Suprapubic skin (tissue), 4 donors: ENCODE data around the gene MPDZ. TPM values are rescaled to one million over a fixed set of nuclear protein-coding genes. Genes with fewer than 3 reads are reported as not detected.

Source experiments
- DNase-seq, 2 donors: peaks; one replicate each; pipeline ENCODE4 v3.0.0-alpha.2; 2019; ENCODE audit warnings: low spot score in 2 of 2
- H3K27ac ChIP-seq: fragments of 200-600 bp; sonication (generic); one replicate; pipeline ENCODE4 v1.5.1; 2019
- H3K27me3 ChIP-seq: fragments of 200-600 bp; sonication (generic); one replicate; pipeline ENCODE4 v1.5.1; 2019
- H3K36me3 ChIP-seq: fragments of 200-600 bp; sonication (generic); one replicate; pipeline ENCODE4 v1.5.1; 2019
- H3K4me1 ChIP-seq: fragments of 200-600 bp; sonication (generic); one replicate; pipeline ENCODE4 v1.5.1; 2019
- H3K4me3 ChIP-seq: fragments of 200-600 bp; sonication (generic); one replicate; pipeline ENCODE4 v1.5.1; 2019; ENCODE audit warnings: mild to moderate bottlenecking
- H3K9me3 ChIP-seq: fragments of 200-600 bp; sonication (generic); one replicate; pipeline ENCODE4 v1.5.1; 2019
- CTCF ChIP-seq, 2 donors: fragments of 200-600 bp in 1 of 2; fragments of 450-650 bp in 1 of 2; sonication (generic) in 1 of 2; IDR thresholded peaks; one replicate each; pipeline ENCODE4 v1.5.1; 2016 to 2019; ENCODE audit warnings: antibody characterized with exemption in 2 of 2, mild to moderate bottlenecking in 1 of 2, moderate library complexity in 1 of 2
- EP300 ChIP-seq: sonication (generic); formaldehyde crosslinking; IDR thresholded peaks from one replicate; pipeline ENCODE4 v1.6.1; 2017; ENCODE audit warnings: antibody characterized with exemption
- POLR2A ChIP-seq, 2 donors: fragments of 450-650 bp; IDR thresholded peaks; one replicate each; pipeline ENCODE4 v1.6.1; 2017; ENCODE audit warnings: antibody characterized with exemption in 2 of 2, mild to moderate bottlenecking in 2 of 2, moderate library complexity in 2 of 2
- POLR2AphosphoS5 ChIP-seq, 3 donors: sonication (generic); formaldehyde crosslinking; IDR thresholded peaks; one replicate each; pipeline ENCODE4 v1.6.1; 2017; ENCODE audit warnings: antibody characterized with exemption in 3 of 3
- WGBS: methylation state at CpG from one replicate; pipeline ENCODE4 v1.1.5; 2018; 5-methylcytosine and 5-hydroxymethylcytosine counted together
- total RNA-seq, 4 donors: library from RNA; depleted of rRNA; stranded (reverse); fragments of >200 nt; gene quantifications; one replicate each; pipeline ENCODE4 v1.1.0, GENCODE V29; 2016

The MPDZ gene
- total RNA-seq, 4 donors from 2014 or later = 4.7 to 13.4 (median 9.2) TPM

GRCh38 chr9:13128266-13128860, 151.1 kb downstream of the MPDZ start:
- 100% methylated on average over 1 of the region's 1 CpG for WGBS
- no peak for DNase-seq
- H3K36me3 ChIP-seq = peaks cover 15% of the 10 kb centered on the region
- no peaks in the 10 kb centered on the region for H3K9me3 ChIP-seq
- TF ChIP-seq POLR2AphosphoS5 (IDR thresholded peaks at IDR 0.05) (no peak), CTCF (IDR thresholded peaks at IDR 0.05) (no peak), POLR2A (IDR thresholded peaks at IDR 0.05) (no peak), EP300 (no peak)
- no peak overlapping the region for H3K27ac ChIP-seq
- H3K27me3 ChIP-seq = no peaks in the 10 kb centered on the region
- H3K4me3 ChIP-seq = no peak overlapping the region
- H3K4me1 ChIP-seq = no peaks in the 10 kb centered on the region

- H3K4me3 ChIP-seq = no peak overlapping the region
- H3K36me3 ChIP-seq = peaks cover 12% of the 10 kb centered on the region
- no peaks in the 10 kb centered on the region for H3K9me3 ChIP-seq
- H3K27ac ChIP-seq = no peak overlapping the region
- WGBS = 73% methylated on average over 3 of the region's 3 CpGs
- DNase-seq = no peak
- no peaks in the 10 kb centered on the region for H3K4me1 ChIP-seq
- H3K27me3 ChIP-seq = no peaks in the 10 kb centered on the region
- TF ChIP-seq POLR2AphosphoS5 (IDR thresholded peaks at IDR 0.05) (no peak), CTCF (IDR thresholded peaks at IDR 0.05) (no peak), EP300 (no peak), POLR2A (IDR thresholded peaks at IDR 0.05) (no peak)
Measured at GRCh38 chr9:13127131-13127530, 152.4 kb downstream of the MPDZ start.

GRCh38 chr9:13125261-13125660, 154.2 kb downstream of the MPDZ start:
- DNase-seq = no peak
- Histone ChIP-seq H3K27ac (no peak overlapping the region), H3K36me3 (peaks cover 14% of the 10 kb centered on the region), H3K4me3 (no peak overlapping the region), H3K27me3 (no peaks in the 10 kb centered on the region), H3K4me1 (no peaks in the 10 kb centered on the region), H3K9me3 (no peaks in the 10 kb centered on the region)
- TF ChIP-seq EP300 (no peak), CTCF (IDR thresholded peaks at IDR 0.05) (no peak), POLR2A (IDR thresholded peaks at IDR 0.05) (no peak), POLR2AphosphoS5 (IDR thresholded peaks at IDR 0.05) (no peak)

- 93% methylated on average over 9 of the region's 9 CpGs for WGBS
- TF ChIP-seq POLR2A (IDR thresholded peaks at IDR 0.05) (no peak), POLR2AphosphoS5 (IDR thresholded peaks at IDR 0.05) (no peak), CTCF (IDR thresholded peaks at IDR 0.05) (no peak), EP300 (no peak)
- DNase-seq = no peak
Measured at GRCh38 chr9:13122756-13123369, 156.6 kb downstream of the MPDZ start.

GRCh38 chr9:13118313-13118712, 161.2 kb downstream of the MPDZ start:
- DNase-seq = no peak
- no peak for TF ChIP-seq POLR2A (IDR thresholded peaks at IDR 0.05)
- TF ChIP-seq EP300 = no peak
- no peak for TF ChIP-seq CTCF (IDR thresholded peaks at IDR 0.05)
- TF ChIP-seq POLR2AphosphoS5 (IDR thresholded peaks at IDR 0.05) = no peak
- Histone ChIP-seq H3K36me3 (peaks cover 6% of the 10 kb centered on the region), H3K4me3 (no peak overlapping the region), H3K9me3 (no peaks in the 10 kb centered on the region), H3K27ac (no peak overlapping the region), H3K4me1 (no peaks in the 10 kb centered on the region), H3K27me3 (no peaks in the 10 kb centered on the region)
- WGBS = 74% methylated on average over 2 of the region's 2 CpGs

More at GRCh38 chr9:13122756-13123369, 156.6 kb downstream of the MPDZ start:
- Histone ChIP-seq H3K9me3 (no peaks in the 10 kb centered on the region), H3K4me1 (no peaks in the 10 kb centered on the region), H3K36me3 (peaks cover 14% of the 10 kb centered on the region), H3K4me3 (no peak overlapping the region), H3K27me3 (no peaks in the 10 kb centered on the region), H3K27ac (no peak overlapping the region)
